HL-60 (cell line): Measurements from ENCODE around the gene SLC16A4.

Experiments used
- CTCF ChIP-seq: IDR thresholded peaks from one replicate; pipeline ENCODE4 v1.5.1; 2011; ENCODE audit warnings: low read length, control low read depth, inconsistent platforms; ENCODE audit not compliant: insufficient read depth
- POLR2AphosphoS5 ChIP-seq: IDR thresholded peaks from 2 replicates; pipeline ENCODE4 v1.6.1; 2012; ENCODE audit warnings: low read depth
- REST ChIP-seq: IDR thresholded peaks from 2 replicates; pipeline ENCODE4 v1.6.1; 2012; ENCODE audit warnings: low read depth; ENCODE audit not compliant: insufficient replicate concordance
- SPI1 ChIP-seq: IDR thresholded peaks from 2 replicates; pipeline ENCODE4 v1.6.1; 2012; ENCODE audit warnings: low read depth, mild to moderate bottlenecking, borderline replicate concordance

GRCh38 chr1:110356379-110356778, 34.4 kb downstream of the SLC16A4 start:
- TF ChIP-seq CTCF (no peak), POLR2AphosphoS5 (no peak), SPI1 (no peak), REST (no peak)
